SH-SY5Y (cell line): Measurements from ENCODE around the gene GABRG3.

ENCODE experiments used
- GATA2 ChIP-seq: IDR thresholded peaks from 2 replicates; pipeline ENCODE4 v1.6.1; 2011; ENCODE audit warnings: mild to moderate bottlenecking, low read depth, low read length
- GATA3 ChIP-seq: IDR thresholded peaks from 2 replicates; pipeline ENCODE4 v1.6.1; 2011; ENCODE audit warnings: low read depth, mild to moderate bottlenecking, low read length, moderate library complexity

The GABRG3 gene

DNA sequence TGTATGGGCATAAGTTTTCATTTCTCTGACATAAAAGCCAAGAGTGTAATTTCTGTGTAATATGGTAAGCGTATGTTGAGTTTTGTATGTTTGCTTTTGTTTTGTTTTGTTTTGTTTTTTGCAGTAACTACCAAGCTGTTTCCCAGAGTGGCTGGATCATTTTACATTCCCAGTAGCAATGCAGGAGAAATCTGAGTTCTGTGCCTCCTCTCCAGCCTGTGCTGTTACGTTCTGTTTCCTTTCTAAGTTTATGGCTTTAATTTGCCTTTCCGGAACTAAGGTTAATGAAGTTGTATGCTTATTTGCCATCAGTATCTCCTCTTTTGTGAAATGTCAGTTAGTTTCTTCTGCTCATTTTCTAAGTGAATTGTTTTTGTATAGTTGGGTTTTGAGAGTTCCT, 307.8 kb downstream of the GABRG3 start:
- TF ChIP-seq GATA2 (no peak), GATA3 (no peak)

DNA sequence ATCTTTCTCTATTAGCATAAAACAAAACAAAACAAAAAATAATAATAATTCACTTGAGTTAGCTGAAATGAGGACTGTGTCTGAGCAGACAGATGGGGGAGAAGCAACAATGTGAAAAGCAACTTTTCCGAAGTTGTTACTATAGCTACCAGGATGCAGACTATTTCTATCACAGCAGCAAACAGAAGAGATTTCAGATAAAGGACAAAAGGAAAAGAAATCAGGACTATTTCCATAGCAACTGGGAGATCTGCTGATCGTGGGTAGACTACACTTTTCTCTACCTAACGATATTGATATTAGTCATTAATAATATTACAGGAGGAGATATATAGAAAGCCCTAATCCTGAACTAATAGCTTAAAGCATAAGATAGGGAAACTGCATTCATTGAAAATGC, 321.7 kb downstream of the GABRG3 start:
- TF ChIP-seq GATA3 (no peak), GATA2 (no peak)

DNA sequence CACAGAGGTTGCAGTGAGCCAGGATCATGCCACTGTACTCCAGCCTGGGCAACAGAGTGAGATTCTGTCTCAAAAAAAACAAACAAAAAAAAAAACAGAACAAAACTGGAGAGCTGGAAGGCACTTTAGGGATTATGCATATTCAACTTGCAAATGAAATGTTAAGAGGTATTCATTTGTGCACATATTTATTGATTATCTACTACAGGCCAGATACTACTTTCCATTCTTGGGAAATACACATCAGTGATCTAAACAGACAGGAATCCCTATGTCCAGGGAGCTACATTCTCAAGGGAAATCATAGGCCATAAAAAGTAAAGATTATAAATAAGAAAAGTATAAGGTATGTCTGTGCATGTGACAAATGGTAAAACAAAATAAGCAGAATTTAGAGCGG, 322.6 kb downstream of the GABRG3 start:
- TF ChIP-seq GATA3 (no peak), GATA2 (no peak)

DNA sequence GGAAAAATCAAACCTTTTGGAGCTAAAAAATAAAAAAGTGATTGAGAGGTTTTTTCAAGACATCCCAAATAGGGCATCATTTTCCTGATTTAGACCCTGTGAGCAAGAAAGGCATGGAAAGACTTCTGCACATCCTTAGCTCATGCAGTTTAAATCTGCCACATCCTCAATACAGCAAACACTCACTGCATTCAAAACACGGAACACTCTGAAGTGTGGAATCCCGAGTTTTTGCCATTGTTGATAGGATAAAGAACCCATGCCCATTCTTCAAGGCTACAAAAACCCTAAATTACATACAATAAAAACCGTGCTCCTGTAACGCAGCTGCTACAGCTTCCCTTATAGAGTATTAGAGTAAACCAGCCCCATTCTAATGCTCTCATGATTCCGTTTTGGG, 346.8 kb downstream of the GABRG3 start:
- TF ChIP-seq GATA2 (no peak), GATA3 (no peak)

DNA sequence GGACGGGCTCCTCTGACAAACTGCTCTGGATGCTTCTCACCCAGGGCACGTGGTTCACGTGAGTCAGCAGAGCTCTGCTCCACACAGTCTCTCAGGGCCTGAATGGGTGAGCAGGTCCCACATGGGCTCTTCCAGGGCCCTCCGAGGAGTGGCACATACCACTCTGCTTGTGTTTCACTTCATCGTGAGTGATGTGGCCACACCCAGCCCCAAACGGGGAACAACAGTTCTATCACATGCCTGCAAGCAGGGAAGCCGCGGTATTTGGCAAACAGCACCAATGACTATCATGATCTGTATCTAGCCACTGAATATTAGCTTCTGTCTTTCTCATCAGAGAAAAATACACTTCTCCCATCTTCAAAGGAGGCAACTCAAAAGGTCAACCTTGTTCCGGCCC, 352.8 kb downstream of the GABRG3 start:
- TF ChIP-seq GATA3, result no peak

DNA sequence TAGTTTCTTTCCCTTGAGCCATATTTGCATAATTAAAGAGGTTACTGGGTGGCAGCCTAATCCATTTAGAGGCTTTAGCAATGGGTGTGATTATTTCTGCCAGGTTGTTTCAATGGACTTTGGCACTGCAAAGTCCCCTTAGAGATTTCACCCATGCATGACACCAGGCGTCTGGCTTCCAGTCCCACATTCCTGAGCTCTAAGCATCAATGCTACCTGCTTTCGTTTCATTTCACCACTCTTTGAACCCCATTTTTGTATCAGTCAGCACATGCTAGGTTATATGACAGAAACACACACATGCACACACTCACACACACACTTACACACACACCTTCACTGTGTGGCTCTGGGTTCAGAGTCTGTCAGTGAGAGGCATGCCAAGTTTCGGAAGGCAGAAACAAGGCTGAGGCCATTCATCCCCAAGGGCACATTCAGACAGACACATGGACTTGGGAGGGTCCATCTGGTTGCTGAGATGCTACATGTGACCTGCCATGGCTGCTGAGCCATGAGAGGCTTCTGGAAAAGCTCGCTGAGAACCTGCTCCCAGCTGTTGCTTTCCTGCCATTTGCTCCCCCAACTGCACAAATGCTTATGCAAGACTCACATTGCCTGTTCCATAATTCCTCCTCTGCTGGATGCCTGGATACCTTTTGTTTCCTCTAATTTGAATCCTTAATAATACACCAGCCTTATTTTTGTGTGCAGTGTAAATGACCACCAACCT, 354.1 kb downstream of the GABRG3 start:
- TF ChIP-seq GATA3, result no peak
- no peak for TF ChIP-seq GATA2

DNA sequence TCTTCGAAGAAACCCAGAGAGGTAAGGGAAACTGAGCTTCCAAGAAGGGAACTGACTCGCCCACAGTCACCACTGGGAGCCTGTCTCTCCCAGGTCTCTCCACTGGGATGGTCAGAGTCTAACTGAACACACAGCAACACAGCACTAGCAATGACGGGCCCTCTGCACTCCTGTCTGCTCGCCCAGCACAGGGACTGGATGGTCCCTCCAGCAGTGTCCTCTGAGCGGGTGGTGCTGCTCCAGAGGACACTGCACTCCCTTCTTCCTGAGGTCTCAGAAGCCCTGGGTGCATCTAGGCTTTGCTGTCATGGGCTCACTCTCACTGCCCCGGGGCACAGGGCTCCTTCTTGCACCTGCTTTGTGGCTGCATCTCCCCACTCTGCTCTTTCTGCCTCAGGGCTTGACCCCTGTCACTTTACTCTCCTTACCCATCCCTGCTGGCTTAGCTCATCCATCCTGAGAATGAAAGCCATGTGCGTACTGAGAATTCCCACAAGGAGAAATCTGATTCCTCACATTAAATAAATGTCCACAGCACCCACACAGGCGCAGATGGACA, 356.6 kb downstream of the GABRG3 start:
- no peak for TF ChIP-seq GATA2
- no peak for TF ChIP-seq GATA3

DNA sequence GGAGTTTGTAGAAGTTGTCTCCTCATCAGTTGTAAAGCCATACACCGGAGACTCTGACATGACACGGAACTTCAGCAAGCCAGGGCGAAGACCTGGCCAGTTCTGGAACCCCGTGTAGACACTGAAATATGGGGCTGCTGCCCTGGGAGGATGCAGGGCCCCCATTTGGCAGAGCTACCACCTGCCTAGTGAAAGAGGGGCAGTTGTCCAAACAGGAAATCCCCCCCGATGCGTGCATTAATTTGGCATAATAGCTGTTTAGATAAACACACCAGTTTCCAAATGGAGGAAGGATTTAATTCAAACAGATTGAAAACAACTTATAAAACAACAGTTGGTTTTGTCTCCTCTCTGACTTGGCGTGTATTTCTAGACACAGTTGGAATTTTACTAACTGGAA, 357.2 kb downstream of the GABRG3 start:
- TF ChIP-seq GATA3 (no peak), GATA2 (no peak)

DNA sequence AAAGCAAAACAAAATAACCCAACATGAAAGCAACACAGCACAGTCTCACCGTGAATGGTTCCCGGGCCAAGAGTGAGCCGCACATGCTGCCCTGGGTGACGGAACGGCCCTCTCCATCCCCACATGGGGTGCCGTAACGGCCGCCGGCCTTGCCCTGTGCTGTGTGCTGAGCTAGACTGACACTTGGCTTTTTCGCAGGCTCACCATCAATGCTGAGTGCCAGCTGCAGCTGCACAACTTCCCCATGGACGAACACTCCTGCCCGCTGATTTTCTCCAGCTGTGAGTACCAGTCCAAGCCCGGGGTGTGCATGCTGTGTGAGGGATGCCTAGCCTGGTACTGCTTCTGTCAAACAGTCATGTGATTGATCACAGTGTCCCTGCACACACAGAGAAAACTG, 357.6 kb downstream of the GABRG3 start:
- TF ChIP-seq GATA2 (no peak), GATA3 (no peak)

DNA sequence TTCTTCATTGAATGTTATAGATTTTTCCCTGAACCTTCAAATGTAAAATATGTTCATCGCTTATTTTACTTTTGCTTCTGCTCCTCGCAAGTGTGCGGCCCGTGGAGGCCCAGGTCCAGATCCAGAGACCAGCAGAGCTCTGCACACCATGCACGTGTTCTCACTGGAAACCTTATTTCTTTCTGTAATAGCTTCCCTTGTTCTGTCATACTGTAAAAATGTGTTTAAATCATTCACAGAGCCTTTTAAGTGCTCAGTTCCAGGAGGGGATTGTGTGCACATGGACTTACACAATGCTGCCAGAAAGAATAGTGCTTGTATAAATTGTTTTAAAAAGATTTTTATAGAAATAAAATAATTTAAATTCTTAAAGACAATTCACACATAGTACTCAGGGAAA, 359.3 kb downstream of the GABRG3 start:
- TF ChIP-seq GATA3 (no peak), GATA2 (no peak)

DNA sequence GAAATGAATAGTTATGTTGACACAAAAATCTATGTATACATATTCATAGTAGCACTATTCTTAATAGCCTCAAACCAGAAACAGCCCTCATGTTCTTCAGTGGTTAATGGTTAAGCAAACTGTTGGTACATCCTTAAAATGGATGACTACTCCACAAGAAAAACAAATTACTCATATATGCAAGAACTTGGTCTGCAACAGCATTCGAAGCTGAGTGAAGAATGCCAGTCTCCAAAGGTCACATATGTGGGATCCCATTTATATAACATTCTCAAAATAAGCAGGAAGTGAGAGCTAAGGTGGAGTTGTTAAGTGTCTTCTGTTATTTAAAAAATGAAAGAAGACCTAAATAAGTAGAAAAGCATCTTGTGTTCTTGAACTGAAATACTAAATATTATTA, 365.7 kb downstream of the GABRG3 start:
- TF ChIP-seq GATA2 (no peak), GATA3 (no peak)

DNA sequence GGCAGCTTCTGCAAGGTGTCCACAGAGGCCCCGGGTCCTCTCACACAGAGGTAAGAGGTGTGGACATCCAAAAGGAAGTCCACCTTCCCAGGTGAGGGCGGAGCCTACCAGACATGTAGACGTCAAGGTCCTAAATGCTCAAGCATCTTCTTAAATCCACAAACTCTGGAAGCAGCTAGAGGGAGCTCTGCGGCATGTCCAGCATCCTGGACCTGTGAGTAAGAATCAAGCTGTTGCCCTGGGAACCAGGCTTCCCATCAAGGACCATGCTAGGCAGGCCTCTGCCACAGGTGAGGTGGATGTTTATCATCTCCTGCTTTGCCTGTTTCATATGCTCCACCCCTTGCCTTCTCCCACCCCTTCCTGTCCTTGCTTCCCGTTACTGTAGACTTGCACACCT, 368.2 kb downstream of the GABRG3 start:
- TF ChIP-seq GATA2 (no peak), GATA3 (no peak)

DNA sequence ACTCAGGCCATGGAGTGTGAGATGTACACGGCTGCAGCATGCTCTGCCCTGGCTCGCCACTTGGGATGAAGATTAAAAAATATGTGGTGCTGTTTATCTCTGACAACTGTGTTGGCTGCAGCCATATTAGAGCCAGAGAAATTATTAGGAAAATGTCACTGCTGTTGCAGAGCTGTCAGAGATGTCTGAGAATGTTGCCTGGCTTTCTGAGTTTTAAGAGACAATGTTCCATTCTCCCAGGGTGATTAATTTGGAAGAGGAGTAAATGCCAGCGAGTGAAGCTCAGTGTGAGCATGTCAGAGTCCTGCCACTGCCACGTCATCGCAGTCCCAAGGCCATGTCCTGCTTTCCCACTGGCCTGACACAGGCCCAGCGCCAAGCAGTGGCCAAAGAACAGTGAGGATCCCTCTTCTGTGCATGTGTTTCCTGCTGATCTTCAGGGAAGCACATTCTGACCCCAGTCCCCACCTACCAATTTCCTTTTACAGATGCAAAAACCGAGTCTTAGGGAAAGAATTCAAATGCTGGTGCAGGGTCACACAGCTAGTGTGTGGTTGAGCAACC, 370.9 kb downstream of the GABRG3 start:
- TF ChIP-seq GATA2 (no peak), GATA3 (no peak)

DNA sequence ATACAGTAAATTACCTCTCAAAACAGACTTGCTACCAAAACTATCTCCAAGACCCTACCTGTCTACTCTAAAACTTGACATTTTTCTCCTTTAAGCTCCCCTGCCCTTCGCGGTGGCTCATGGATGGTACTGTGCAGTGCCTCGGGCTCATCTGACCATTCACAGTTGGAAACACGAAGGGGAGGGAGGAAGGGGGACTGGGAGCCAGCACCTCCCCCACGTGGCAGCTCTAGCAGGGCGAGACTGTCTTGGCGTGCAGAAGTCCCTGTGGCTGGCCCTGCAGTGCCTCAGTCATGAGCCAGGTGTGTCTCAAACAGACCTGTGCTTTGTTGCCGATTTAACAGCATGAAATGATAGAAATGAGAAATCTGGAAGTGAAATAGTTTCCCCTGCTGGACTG, 372.0 kb downstream of the GABRG3 start:
- TF ChIP-seq GATA3, result no peak
- TF ChIP-seq GATA2, result no peak

DNA sequence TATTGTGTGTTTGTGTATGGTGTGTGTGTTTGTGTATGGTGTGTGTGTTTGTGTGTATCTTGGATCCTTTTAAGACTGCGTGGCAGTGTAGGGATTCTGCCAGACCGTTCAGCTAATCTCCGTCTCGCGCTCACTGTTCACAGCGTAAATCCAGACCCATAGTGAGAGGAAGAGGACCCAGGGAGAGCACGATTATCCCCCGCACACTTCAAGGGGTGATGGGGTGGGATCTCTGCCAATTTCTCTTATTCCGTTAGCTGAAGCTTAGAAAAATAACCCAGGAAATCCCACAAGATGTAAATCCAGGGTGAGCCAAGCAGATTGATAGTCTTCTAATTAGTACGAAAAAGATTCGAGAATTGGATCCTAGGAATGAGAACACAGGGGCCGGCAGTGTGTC, 381.2 kb downstream of the GABRG3 start:
- TF ChIP-seq GATA3, result no peak
- no peak for TF ChIP-seq GATA2
